Endothelial cell of umbilical vein (primary cell): ENCODE data around the gene LUZP2. TPM values are rescaled to one million over a fixed set of nuclear protein-coding genes. Genes with fewer than 3 reads are reported as not detected.

Experiments
- BruUV-seq: library from RNA; stranded (reverse); fragments of 400-500 nt; replicated peaks from 2 replicates; lab custom pipeline; 2021; lab: Mats Ljungman, UMichigan
- CTCF ChIA-PET: fragments of 300-600, 350-600 bp; sonication (Branson Sonifier 250); formaldehyde crosslinking; loops from one replicate; lab custom pipeline; 2021; ENCODE audit warnings: antibody characterized with exemption, inconsistent platforms; lab: Charles Lee
- POLR2A ChIA-PET: fragments of 300-600, 350-600 bp; sonication (Branson Sonifier 250); formaldehyde crosslinking; loops from one replicate; lab custom pipeline; 2021; ENCODE audit warnings: antibody characterized with exemption, inconsistent platforms; lab: Charles Lee
- DNase-seq: peaks from one replicate; pipeline ENCODE4 v3.0.0-alpha.2; 2011; ENCODE audit warnings: low read depth, low spot score
- FAIRE-seq: peaks from 2 replicates; lab custom pipeline; 2011; peaks lifted over from hg19 to GRCh38; lab: Jason Lieb, UNC
- H2AFZ ChIP-seq: 2 replicates; pipeline ENCODE4 v1.6.0; 2012; ENCODE audit warnings: low read depth, low read length, control low read depth, inconsistent platforms
- H3K27ac ChIP-seq: 2 replicates; pipeline ENCODE4 v1.5.1; 2011; ENCODE audit warnings: low read depth, mild to moderate bottlenecking, control low read depth, low read length, moderate library complexity; ENCODE audit not compliant: insufficient read depth
- H3K27me3 ChIP-seq, 2 experiments: 2 replicates each; pipeline versions ENCODE4 v1.6.0 to v1.6.1; 2011; ENCODE audit warnings: low read length in 2 of 2, mixed read lengths in 1 of 2; ENCODE audit not compliant: control insufficient read depth in 2 of 2, insufficient read depth in 2 of 2
- H3K36me3 ChIP-seq, 2 experiments: 2 replicates in 1 of 2; 3 replicates in 1 of 2; pipeline ENCODE4 v1.5.1; 2011; ENCODE audit warnings: low read length in 2 of 2, mild to moderate bottlenecking in 1 of 2, moderate library complexity in 1 of 2; ENCODE audit not compliant: control insufficient read depth in 2 of 2, insufficient read depth in 2 of 2; ENCODE audit errors: extremely low read depth in 1 of 2
- H3K4me1 ChIP-seq: 3 replicates; pipeline ENCODE4 v1.5.1; 2011; ENCODE audit warnings: mild to moderate bottlenecking, low read length; ENCODE audit not compliant: control insufficient read depth, insufficient read depth; ENCODE audit errors: extremely low read depth
- H3K4me2 ChIP-seq: 2 replicates; pipeline ENCODE4 v1.6.1; 2011; ENCODE audit warnings: low read length, control low read depth, mixed read lengths; ENCODE audit not compliant: insufficient read depth
- H3K4me3 ChIP-seq, 3 experiments: fragments of 200-600 bp in 1 of 3; sonication (generic), shearing (Covaris generic) in 1 of 3; replicated peaks in 1 of 3; 2 replicates each; pipeline ENCODE4 v1.5.1; 2011 to 2016; ENCODE audit warnings: control low read depth in 3 of 3, low read length in 3 of 3, mild to moderate bottlenecking in 2 of 3, inconsistent platforms in 1 of 3, low read depth in 1 of 3, moderate library complexity in 1 of 3; ENCODE audit not compliant: insufficient read depth in 1 of 3
- H3K79me2 ChIP-seq: 2 replicates; pipeline ENCODE4 v1.6.0; 2012; ENCODE audit warnings: low read length, inconsistent platforms; ENCODE audit not compliant: control insufficient read depth, insufficient read depth
- H3K9ac ChIP-seq: replicated peaks from 2 replicates; pipeline ENCODE3; 2011; ENCODE audit warnings: low read length, control low read depth; ENCODE audit not compliant: insufficient read depth; ENCODE audit errors: extremely low read depth
- H3K9me1 ChIP-seq: replicated peaks from 3 replicates; pipeline ENCODE4 v1.6.0; 2011; ENCODE audit warnings: mild to moderate bottlenecking, low read length; ENCODE audit not compliant: control insufficient read depth, insufficient read depth; ENCODE audit errors: extremely low read depth
- H3K9me3 ChIP-seq: replicated peaks from 2 replicates; pipeline ENCODE4 v1.5.1; 2012; ENCODE audit warnings: low read length, inconsistent platforms; ENCODE audit not compliant: control insufficient read depth, insufficient read depth
- H4K20me1 ChIP-seq: replicated peaks from 2 replicates; pipeline ENCODE3; 2011; ENCODE audit warnings: mild to moderate bottlenecking, low read length; ENCODE audit not compliant: control insufficient read depth, insufficient read depth; ENCODE audit errors: extremely low read depth
- EZH2 ChIP-seq: IDR thresholded peaks from 2 replicates; pipeline ENCODE4 v1.6.1; 2012; ENCODE audit warnings: borderline replicate concordance, low read depth, mild to moderate bottlenecking, moderate library complexity, low read length, inconsistent platforms; ENCODE audit not compliant: severe bottlenecking
- FOS ChIP-seq: IDR thresholded peaks from 2 replicates; pipeline ENCODE4 v1.6.1; 2011; ENCODE audit warnings: mild to moderate bottlenecking, low read length, moderate library complexity, borderline replicate concordance; ENCODE audit not compliant: insufficient read depth
- GATA2 ChIP-seq: IDR thresholded peaks from 2 replicates; pipeline ENCODE4 v1.7.0; 2011; ENCODE audit warnings: low read depth, mild to moderate bottlenecking, moderate library complexity, mixed read lengths, low read length; ENCODE audit not compliant: insufficient read length, insufficient read depth
- JUN ChIP-seq: IDR thresholded peaks from 2 replicates; pipeline ENCODE4 v1.6.1; 2011; ENCODE audit warnings: borderline replicate concordance, low read depth; ENCODE audit not compliant: insufficient read length, insufficient read depth
- MYC ChIP-seq: IDR thresholded peaks from one replicate; pipeline ENCODE4 v1.6.1; 2011; ENCODE audit warnings: mild to moderate bottlenecking, low read depth, low read length
- POLR2A ChIP-seq: IDR thresholded peaks from 2 replicates; pipeline ENCODE4 v1.6.1; 2012; ENCODE audit warnings: low read depth, mild to moderate bottlenecking, control low read depth, low read length
- POLR2AphosphoS5 ChIP-seq: IDR thresholded peaks from 2 replicates; pipeline ENCODE4 v1.6.1; 2012; ENCODE audit warnings: low read depth, mild to moderate bottlenecking, control low read depth, low read length, moderate library complexity; ENCODE audit not compliant: insufficient read depth
- dilution Hi-C: fragments of 300-500 bp; cut with MboI; formaldehyde crosslinking; loops from one replicate; pipeline ENCODE4 v1.15.0; 2019; ENCODE audit warnings: low sequenced_read_pairs; ENCODE audit not compliant: extremely low pct_ligation_motif_present
- intact Hi-C: fragments of 100-400 bp; cut with micrococcal nuclease; formaldehyde crosslinking; loops from one replicate; pipeline ENCODE4 v1.10.0; 2022
- polyA plus RNA-seq, 4 experiments: library from polyadenylated mRNA; depleted of rRNA in 3 of 4; stranded (reverse) in 3 of 4; unstranded in 1 of 4; fragments of >200 nt; gene quantifications; 2 replicates each; pipeline versions ENCODE4 v1.2.1 to v1.2.3, GENCODE V29; 2011 to 2012; ENCODE audit warnings: missing spikeins in 1 of 4
- total RNA-seq: library from RNA; stranded (reverse); gene quantifications from 2 replicates; pipeline ENCODE4 v1.2.3, GENCODE V29; 2021
- TF ChIP-seq, protein P1 (sequence below), 2 donors: IDR thresholded peaks; 1 replicate in 1 of 2; 2 replicates in 1 of 2; pipeline ENCODE4 v1.5.1; 2011; ENCODE audit warnings: low read length in 2 of 2, mild to moderate bottlenecking in 2 of 2, moderate library complexity in 2 of 2, control low read depth in 1 of 2, inconsistent platforms in 1 of 2, low read depth in 1 of 2; ENCODE audit not compliant: insufficient read depth in 1 of 2; ENCODE audit errors: extremely low read depth in 1 of 2
- TF ChIP-seq, protein P2 (sequence below): IDR thresholded peaks from 2 replicates; pipeline ENCODE4 v1.6.1; 2011; ENCODE audit not compliant: insufficient read depth, insufficient read length

The LUZP2 gene
- total and polyA plus RNA-seq, 2 donors (not counting 3 experiments of a cell fraction or from before 2014, with no cell fraction given) = 0.07 TPM; not detected in 1

GRCh38 chr11:24592360-24592759 is 95.5 kb downstream of the LUZP2 start:
- H3K9me1 ChIP-seq = no peaks in the 10 kb centered on the region
- no peak overlapping the region for H3K27ac ChIP-seq
- H4K20me1 ChIP-seq = no peaks in the 10 kb centered on the region
- FAIRE-seq (no peak), DNase-seq (peak; percentile 74)
- H3K36me3 ChIP-seq = no peaks in the 10 kb centered on the region
- H3K4me1 ChIP-seq = peaks cover 19% of the 10 kb centered on the region
- H3K9ac ChIP-seq = no peak overlapping the region
- dilution Hi-C loops (no loop called here), intact Hi-C loops (no loop called here)
- ChIA-PET CTCF (interaction anchor here (1.0 kb wide), 1 partner anchor 17 kb away, joined by 4 read pairs; no protein-coding TSS in a partner anchor), POLR2A (no interaction called here)
- H3K27me3 ChIP-seq = no peaks in the 10 kb centered on the region
- H3K4me3 ChIP-seq = no peak overlapping the region
- no peak overlapping the region for H2AFZ ChIP-seq
- TF ChIP-seq GATA2 (no peak), FOS (no peak), POLR2A (no peak), POLR2AphosphoS5 (no peak), EZH2 (no peak), JUN (no peak), MYC (no peak)
- TF ChIP-seq, protein P1, sequence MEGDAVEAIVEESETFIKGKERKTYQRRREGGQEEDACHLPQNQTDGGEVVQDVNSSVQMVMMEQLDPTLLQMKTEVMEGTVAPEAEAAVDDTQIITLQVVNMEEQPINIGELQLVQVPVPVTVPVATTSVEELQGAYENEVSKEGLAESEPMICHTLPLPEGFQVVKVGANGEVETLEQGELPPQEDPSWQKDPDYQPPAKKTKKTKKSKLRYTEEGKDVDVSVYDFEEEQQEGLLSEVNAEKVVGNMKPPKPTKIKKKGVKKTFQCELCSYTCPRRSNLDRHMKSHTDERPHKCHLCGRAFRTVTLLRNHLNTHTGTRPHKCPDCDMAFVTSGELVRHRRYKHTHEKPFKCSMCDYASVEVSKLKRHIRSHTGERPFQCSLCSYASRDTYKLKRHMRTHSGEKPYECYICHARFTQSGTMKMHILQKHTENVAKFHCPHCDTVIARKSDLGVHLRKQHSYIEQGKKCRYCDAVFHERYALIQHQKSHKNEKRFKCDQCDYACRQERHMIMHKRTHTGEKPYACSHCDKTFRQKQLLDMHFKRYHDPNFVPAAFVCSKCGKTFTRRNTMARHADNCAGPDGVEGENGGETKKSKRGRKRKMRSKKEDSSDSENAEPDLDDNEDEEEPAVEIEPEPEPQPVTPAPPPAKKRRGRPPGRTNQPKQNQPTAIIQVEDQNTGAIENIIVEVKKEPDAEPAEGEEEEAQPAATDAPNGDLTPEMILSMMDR (IDR thresholded peaks at IDR 0.05; ENCODE audit: extremely low read depth in 1 of 2, insufficient read depth in 1 of 2, low read depth in 1 of 2, low read length in 2 of 2) = no peak
- TF ChIP-seq, protein P2, sequence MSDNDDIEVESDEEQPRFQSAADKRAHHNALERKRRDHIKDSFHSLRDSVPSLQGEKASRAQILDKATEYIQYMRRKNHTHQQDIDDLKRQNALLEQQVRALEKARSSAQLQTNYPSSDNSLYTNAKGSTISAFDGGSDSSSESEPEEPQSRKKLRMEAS = no peak
- no peaks in the 10 kb centered on the region for H3K79me2 ChIP-seq
- H3K9me3 ChIP-seq = no peaks in the 10 kb centered on the region
- no peak overlapping the region for H3K4me2 ChIP-seq
- BruUV-seq = no TSS peak
